Gastrocnemius medialis (tissue), 4 donors: ENCODE data around the gene PRDM15. TPM values are rescaled to one million over a fixed set of nuclear protein-coding genes. Genes with fewer than 3 reads are reported as not detected.

ENCODE experiments used
- ATAC-seq, 2 donors: fragments of 150-250 bp; one replicate each; pipeline ENCODE4 v1.9.1; 2016
- DNase-seq, 2 donors: peaks; one replicate each; pipeline ENCODE4 v3.0.0-alpha.2; 2019
- H3K27ac ChIP-seq, 4 donors: fragments of 200-600 bp; sonication (generic); 1 replicate in 1 of 4; 2 replicates in 3 of 4; pipeline ENCODE4 v1.5.1; 2016 to 2018; ENCODE audit warnings: mild to moderate bottlenecking in 2 of 4, moderate library complexity in 1 of 4
- H3K27me3 ChIP-seq, 3 donors: fragments of 200-600 bp; sonication (generic) in 2 of 3; 1 replicate in 1 of 3; 2 replicates in 2 of 3; pipeline versions ENCODE4 v1.5.1 to v1.6.0; 2016 to 2019; ENCODE audit warnings: mild to moderate bottlenecking in 1 of 3, moderate library complexity in 1 of 3
- H3K36me3 ChIP-seq, 2 donors: fragments of 200-600 bp; sonication (generic) in 1 of 2; one replicate each; pipeline ENCODE4 v1.5.1; 2017 to 2018
- H3K4me1 ChIP-seq, 2 donors: fragments of 200-600 bp; sonication (generic) in 1 of 2; one replicate each; pipeline ENCODE4 v1.5.1; 2016 to 2017; ENCODE audit warnings: mild to moderate bottlenecking in 2 of 2
- H3K4me3 ChIP-seq, 4 donors: fragments of 200-600 bp; sonication (generic) in 3 of 4; 1 replicate in 1 of 4; 2 replicates in 3 of 4; pipeline ENCODE4 v1.5.1; 2016 to 2019; ENCODE audit warnings: mild to moderate bottlenecking in 2 of 4
- H3K9me3 ChIP-seq, 3 donors: fragments of 200-600 bp; sonication (generic) in 2 of 3; 1 replicate in 1 of 3; 2 replicates in 2 of 3; pipeline ENCODE4 v1.5.1; 2016 to 2019
- POLR2A ChIP-seq, 2 donors: fragments of 450-650 bp; IDR thresholded peaks; one replicate each; pipeline ENCODE4 v1.6.1; 2017; ENCODE audit warnings: antibody characterized with exemption in 2 of 2, mild to moderate bottlenecking in 2 of 2, moderate library complexity in 2 of 2
- in situ Hi-C, 4 donors: fragments of 200-750 bp; cut with MboI; loops; one replicate each; pipeline versions ENCODE4 v1.15.0 to v1.8.0; 2017; ENCODE audit warnings: low sequenced_read_pairs in 4 of 4
- intact Hi-C: fragments of 100-400 bp; cut with DNase I; formaldehyde crosslinking; loops from one replicate; pipeline ENCODE4 v1.15.1; 2023; ENCODE audit warnings: low total_unique reads
- total RNA-seq, 4 donors: library from RNA; depleted of rRNA; stranded (reverse); fragments of >200 nt; gene quantifications; one replicate each; pipeline versions ENCODE4 v1.1.0 to v1.2.3, GENCODE V29; 2016
- TF ChIP-seq, protein P1 (sequence below), 5 experiments: fragments of 450-650 bp in 3 of 5; fragments of 200-600 bp in 2 of 5; sonication (generic) in 2 of 5; IDR thresholded peaks in 4 of 5; conservative IDR thresholded peaks in 1 of 5; 1 replicate in 4 of 5; 2 replicates in 1 of 5; pipeline ENCODE4 v1.5.1; 2016 to 2019; ENCODE audit warnings: antibody characterized with exemption in 5 of 5, mild to moderate bottlenecking in 3 of 5, moderate library complexity in 3 of 5

The PRDM15 gene
- total RNA-seq, 4 donors from 2014 or later = 4.4 to 13.6 (median 5.4) TPM

DNA sequence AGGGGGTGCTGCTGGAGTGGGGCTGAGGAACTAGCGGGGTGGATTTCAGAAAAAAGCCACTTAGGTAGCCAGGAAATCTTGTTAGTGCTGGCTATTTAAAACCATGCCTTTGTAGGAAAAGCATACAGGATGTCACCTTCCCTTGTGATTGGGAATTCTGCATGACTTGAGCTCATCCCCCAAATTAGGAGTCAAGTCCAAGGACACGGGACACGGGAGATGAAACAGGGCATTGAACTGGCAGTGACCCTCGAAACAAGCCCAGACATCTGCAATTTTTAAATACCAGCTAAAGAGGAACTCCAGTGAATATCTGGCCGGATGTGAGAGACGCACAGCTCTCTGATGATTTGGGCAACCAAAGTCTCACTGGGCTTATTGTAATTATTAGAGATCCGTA is 41.9 kb upstream of the PRDM15 start:
- no peaks in the 10 kb centered on the region for H3K9me3 ChIP-seq
- intact Hi-C loops (no loop called here), in situ Hi-C loops (no loop called here)
- DNase-seq (no peak), ATAC-seq (no peak)
- peak overlapping the region in 3 of 4 donors; percentile 27 to 30 (median 29) for H3K27ac ChIP-seq
- H3K4me3 ChIP-seq = no peak overlapping the region
- TF ChIP-seq, protein P1, sequence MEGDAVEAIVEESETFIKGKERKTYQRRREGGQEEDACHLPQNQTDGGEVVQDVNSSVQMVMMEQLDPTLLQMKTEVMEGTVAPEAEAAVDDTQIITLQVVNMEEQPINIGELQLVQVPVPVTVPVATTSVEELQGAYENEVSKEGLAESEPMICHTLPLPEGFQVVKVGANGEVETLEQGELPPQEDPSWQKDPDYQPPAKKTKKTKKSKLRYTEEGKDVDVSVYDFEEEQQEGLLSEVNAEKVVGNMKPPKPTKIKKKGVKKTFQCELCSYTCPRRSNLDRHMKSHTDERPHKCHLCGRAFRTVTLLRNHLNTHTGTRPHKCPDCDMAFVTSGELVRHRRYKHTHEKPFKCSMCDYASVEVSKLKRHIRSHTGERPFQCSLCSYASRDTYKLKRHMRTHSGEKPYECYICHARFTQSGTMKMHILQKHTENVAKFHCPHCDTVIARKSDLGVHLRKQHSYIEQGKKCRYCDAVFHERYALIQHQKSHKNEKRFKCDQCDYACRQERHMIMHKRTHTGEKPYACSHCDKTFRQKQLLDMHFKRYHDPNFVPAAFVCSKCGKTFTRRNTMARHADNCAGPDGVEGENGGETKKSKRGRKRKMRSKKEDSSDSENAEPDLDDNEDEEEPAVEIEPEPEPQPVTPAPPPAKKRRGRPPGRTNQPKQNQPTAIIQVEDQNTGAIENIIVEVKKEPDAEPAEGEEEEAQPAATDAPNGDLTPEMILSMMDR (IDR thresholded peaks at IDR 0.05 in 4 of 5, conservative IDR thresholded peaks at IDR 0.05 in 1 of 5) = no peak
- no peak for TF ChIP-seq POLR2A (IDR thresholded peaks at IDR 0.05)
- no peaks in the 10 kb centered on the region for H3K36me3 ChIP-seq
- no peaks in the 10 kb centered on the region for H3K27me3 ChIP-seq
- peaks cover 2 to 10% of the 10 kb centered on the region in 2 donors for H3K4me1 ChIP-seq

DNA sequence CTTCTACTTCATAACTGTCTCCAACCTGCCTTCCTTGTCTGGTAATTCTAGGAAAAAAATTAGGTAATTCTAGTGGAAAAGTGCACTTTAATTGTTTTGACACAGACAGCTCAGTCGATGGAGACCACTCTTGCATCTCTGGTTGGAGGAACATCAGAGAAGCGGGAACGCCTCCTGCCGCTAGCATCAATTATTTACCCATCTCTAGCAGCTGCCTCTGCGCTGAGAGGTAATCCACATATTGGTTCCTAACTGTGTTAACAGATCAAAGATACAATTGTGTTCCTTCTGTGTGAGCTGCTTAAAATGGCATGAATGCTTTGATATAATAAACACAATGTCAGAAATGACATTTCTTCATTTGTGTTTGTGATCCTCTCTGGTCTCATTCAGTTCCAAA is 41.3 kb upstream of the PRDM15 start:
- ATAC-seq (no peak), DNase-seq (no peak)
- no peaks in the 10 kb centered on the region for H3K9me3 ChIP-seq
- peaks cover 2 to 5% of the 10 kb centered on the region in 2 donors for H3K4me1 ChIP-seq
- TF ChIP-seq, protein P1 (IDR thresholded peaks at IDR 0.05 in 4 of 5, conservative IDR thresholded peaks at IDR 0.05 in 1 of 5) = no peak
- TF ChIP-seq POLR2A (IDR thresholded peaks at IDR 0.05) = no peak
- H3K27ac ChIP-seq = no peak overlapping the region
- no peaks in the 10 kb centered on the region for H3K27me3 ChIP-seq
- in situ Hi-C loops = no loop called here
- H3K4me3 ChIP-seq = no peak overlapping the region
- H3K36me3 ChIP-seq = no peaks in the 10 kb centered on the region
- intact Hi-C loops = no loop called here

DNA sequence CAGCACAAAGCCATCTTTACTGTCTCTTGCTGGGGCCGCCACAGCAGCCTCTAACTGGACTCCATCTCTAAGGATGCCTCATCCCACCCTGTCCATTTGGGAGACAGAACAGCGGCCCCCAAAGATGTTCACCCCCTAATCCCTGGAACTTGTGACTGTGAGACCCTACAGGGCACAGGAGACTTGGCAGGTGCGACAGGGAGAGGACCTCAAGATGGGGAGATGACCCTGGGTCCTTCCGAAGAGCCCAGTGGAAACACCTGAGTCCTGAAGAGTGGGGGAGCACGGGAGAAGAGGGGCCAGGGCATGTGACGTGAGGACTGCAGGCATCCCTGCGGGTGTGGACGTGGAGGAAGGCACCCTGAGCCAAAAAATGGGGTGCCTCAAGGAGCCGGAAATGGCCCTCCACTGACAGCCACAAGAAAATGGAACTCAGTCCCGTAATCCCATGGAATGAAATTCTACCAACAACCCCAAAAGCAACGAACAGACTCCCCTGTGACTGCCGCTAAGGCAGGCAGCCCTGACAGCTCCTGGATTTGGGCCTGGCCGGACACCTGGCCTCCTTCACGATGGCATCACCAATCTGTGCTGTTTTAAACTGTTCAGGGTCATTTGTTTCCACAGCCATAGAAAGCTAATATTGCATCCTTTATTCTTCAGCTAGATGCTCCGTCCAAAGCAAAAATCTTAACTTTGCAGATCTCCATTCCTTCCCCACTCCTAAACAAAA is 40.7 kb upstream of the PRDM15 start:
- Histone ChIP-seq H3K9me3 (no peaks in the 10 kb centered on the region), H3K27ac (no peak overlapping the region), H3K4me3 (no peak overlapping the region), H3K27me3 (no peaks in the 10 kb centered on the region), H3K36me3 (no peaks in the 10 kb centered on the region), H3K4me1 (no peaks in the 10 kb centered on the region)
- in situ Hi-C loops = no loop called here
- ATAC-seq = no peak
- intact Hi-C loops = no loop called here
- no peak for DNase-seq
- TF ChIP-seq, protein P1 (IDR thresholded peaks at IDR 0.05 in 4 of 5, conservative IDR thresholded peaks at IDR 0.05 in 1 of 5) = no peak
- TF ChIP-seq POLR2A (IDR thresholded peaks at IDR 0.05) = no peak

DNA sequence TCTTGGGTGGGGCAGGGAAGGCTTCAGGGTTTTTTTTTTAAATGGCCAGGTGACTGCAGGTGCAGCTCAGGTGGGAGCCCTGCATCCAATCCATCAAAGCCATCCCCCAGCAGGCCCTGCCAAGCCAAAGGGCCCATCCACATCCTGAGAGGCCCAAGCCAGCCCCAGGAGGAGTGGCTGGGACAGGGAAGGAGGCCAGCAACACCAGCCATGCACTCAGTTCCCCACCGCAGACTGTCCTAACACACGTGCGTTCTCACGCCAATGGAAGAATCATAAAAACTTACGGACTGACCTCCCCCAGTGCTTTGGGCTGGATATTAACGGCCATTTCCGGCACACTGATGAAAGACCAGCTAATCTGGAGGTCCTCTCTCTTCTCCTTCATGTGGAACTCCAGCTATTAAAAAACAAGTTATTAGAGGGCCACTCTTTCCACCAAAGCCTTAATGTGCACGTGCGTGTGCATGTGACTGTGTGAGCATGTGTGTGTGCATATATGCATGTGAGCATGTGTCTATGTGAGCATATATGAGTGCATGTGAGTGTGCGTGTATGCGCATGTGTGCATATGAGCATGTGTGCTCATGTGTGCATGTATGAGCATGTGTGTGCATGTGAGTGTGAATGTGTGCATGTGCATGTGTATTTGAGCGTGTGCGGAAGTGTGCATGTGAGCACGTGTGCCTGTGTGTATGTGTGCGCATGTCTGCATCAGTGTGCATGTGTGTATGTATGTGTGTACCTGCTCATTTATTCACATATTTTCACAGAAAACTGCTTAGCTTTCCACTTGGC is 39.6 kb upstream of the PRDM15 start:
- Histone ChIP-seq H3K9me3 (no peaks in the 10 kb centered on the region), H3K4me3 (no peak overlapping the region), H3K27me3 (no peaks in the 10 kb centered on the region), H3K36me3 (peaks cover 0 to 6% of the 10 kb centered on the region in 2 donors), H3K4me1 (no peaks in the 10 kb centered on the region), H3K27ac (no peak overlapping the region)
- no peak for TF ChIP-seq POLR2A (IDR thresholded peaks at IDR 0.05)
- intact Hi-C loops = no loop called here
- in situ Hi-C loops = no loop called here
- DNase-seq (no peak), ATAC-seq (no peak)

DNA sequence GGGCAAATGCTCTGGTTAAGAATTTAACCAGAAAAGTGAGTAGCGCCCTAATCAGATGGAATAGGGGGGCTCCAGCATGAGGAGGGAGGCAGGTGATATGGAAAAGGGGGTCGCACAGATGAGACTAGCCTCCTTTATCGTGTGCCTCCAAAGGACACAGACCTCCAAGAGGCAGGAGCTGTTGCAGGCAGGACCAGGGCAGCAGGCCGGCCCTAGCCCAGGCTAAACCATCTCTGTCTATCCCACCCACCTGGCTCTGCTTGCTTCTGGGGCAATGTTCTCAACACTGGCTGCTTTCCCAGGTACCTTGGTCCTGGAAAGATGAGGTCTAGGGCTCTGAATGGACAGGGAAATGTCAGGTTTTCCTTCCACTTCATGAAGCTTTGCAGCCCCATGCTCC is 38.4 kb upstream of the PRDM15 start:
- ATAC-seq (no peak), DNase-seq (no peak)
- H3K4me1 ChIP-seq = no peaks in the 10 kb centered on the region
- TF ChIP-seq, protein P1 (IDR thresholded peaks at IDR 0.05 in 4 of 5, conservative IDR thresholded peaks at IDR 0.05 in 1 of 5) = no peak
- TF ChIP-seq POLR2A (IDR thresholded peaks at IDR 0.05) = no peak
- H3K27me3 ChIP-seq = no peaks in the 10 kb centered on the region
- peaks cover 0 to 6% of the 10 kb centered on the region in 2 donors for H3K36me3 ChIP-seq
- H3K4me3 ChIP-seq = no peak overlapping the region
- intact Hi-C loops (no loop called here), in situ Hi-C loops (no loop called here)
- H3K9me3 ChIP-seq = no peaks in the 10 kb centered on the region
- H3K27ac ChIP-seq = no peak overlapping the region
